Right ventricle myocardium inferior (tissue), 1 donor: ENCODE results near the gene ZBTB47. TPM values are rescaled to one million over a fixed set of nuclear protein-coding genes. Genes with fewer than 3 reads are reported as not detected.

Source experiments
- ATAC-seq: fragments of 200-7000 bp; cut with Tn5 transposase; one replicate; pipeline ENCODE4 v1.9.1; 2020; ENCODE audit warnings: mild to moderate bottlenecking, moderate library complexity
- DNase-seq: peaks from one replicate; pipeline ENCODE4 v3.0.0; 2021; ENCODE audit errors: missing footprints
- intact Hi-C: fragments of 100-400 bp; cut with DNase I; formaldehyde crosslinking; loops from one replicate; pipeline ENCODE4 v1.11.0; 2022
- total RNA-seq: library from RNA; stranded (reverse); fragmentation: NEBNext Ultra II Directional; extraction: Animal tissue kit (Norgen Biotek cat#: 25700); gene quantifications from one replicate; pipeline ENCODE4 v1.2.1, GENCODE V29; 2021
- donor health status: DM: no; HTN: yes; CAD: no; lungs with severe emphysema.

The ZBTB47 gene
- total RNA-seq, 1 donor from 2014 or later = 80.2 TPM

GRCh38 chr3:42691816-42692666 lies 38.5 kb downstream of the ZBTB47 start:
- intact Hi-C loops = no loop called here
- ATAC-seq (peak; percentile 6), DNase-seq (no peak)

DNA sequence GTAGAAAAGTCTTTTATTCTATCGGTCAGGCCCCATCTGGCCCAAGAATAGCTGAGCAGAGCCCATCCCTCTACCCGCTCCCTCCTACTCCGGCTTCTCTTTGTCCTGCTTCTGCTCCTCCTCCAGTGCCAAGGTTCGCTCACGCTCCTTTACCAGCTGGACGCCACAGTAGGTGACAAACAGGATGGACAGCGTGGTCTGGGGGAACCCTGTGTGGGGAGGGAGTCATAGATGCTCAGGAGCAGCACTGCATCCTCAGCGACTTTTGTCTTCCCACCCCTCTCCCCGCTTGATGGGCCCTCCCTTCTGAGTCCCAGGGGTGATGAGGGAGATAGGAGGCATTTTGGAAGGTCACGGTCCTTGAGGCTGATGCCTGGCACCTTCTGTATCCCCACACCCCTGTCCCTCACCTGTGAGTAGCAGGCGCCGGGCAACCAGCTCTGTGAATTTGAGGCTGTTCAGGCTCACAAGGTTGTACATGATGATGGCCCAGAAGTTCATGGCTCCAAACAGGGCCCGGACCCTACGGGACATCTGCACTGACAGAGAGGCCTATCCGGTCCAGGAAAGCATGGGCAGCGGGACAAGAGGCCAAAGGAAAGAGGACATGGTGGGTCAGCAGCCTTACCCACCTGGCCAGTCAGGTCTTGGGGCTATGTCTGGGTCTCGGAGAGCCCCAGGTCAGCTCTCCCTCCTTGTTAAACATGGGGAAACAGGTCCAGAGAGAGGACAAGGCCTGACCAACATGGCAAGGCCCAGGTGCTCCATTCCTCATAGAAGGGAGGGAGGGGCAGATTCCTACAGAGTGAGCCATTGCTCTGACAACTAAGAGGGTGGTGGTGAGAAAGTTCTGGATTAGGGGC lies 39.4 kb downstream of the ZBTB47 start:
- DNase-seq (no peak), ATAC-seq (peak; percentile 6)
- intact Hi-C loops = no loop called here

- DNase-seq = no peak
- ATAC-seq = no peak
- intact Hi-C loops = no loop called here
These were observed 40.0 kb downstream of the ZBTB47 start for GRCh38 chr3:42693530-42693930.

DNA sequence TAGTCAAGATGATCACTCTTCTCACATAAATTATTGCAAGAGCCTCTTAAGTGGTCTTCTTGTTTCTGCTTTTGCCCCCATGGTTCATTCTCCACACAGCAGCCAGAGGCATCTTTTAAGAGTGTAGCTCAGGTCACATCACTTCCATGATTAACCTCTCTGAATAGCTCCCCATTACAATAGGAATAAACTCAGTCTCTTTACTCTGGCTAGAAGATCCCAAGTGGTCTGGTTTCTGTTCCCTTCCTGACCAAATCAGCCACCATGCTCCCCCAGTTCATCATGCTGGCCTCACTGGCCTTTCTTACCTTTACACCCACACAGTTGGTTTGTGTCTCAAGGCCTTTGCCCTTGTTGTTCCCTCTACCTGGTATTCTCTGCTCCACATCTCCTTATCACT lies 40.9 kb downstream of the ZBTB47 start:
- intact Hi-C loops = no loop called here
- DNase-seq = no peak
- ATAC-seq = no peak

- ATAC-seq (no peak), DNase-seq (no peak)
- intact Hi-C loops = no loop called here
These were observed 43.1 kb downstream of the ZBTB47 start for GRCh38 chr3:42696356-42697288.

- ATAC-seq = no peak
- DNase-seq = no peak
- intact Hi-C loops = no loop called here
These were observed 44.0 kb downstream of the ZBTB47 start for GRCh38 chr3:42697289-42698051.

DNA sequence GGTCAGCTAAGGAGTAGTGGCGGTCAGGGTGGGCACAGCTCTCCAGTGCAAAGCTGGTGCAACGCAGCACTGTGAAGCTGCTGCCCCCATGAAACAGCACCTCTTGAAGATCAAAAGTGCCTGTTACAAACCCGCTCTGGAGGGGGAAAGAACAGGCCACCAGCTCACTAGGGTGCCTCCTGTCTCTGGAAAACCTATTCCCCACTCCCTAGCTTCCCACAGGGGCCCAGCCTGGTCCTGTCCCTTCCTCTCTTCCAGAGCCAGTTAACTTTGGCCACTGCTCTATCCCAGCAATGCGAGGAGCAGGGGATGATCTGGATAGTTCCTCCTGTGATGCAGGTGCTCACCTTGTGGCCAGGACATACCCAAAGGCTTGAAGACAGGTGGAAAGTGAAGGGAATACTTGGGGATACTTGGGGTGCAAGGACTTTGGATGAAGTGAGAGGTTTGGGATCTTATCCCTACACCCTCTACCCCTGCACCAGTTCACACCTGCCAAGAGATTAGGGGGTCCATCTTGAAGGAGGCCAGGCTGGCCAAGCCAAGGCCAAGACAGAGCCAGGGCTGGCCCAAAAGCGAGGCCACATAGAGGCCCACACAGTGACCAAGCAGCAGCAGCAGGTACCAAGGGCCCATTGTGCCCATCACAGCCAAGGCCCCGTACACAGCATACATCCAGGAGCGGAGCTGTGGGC lies 44.9 kb downstream of the ZBTB47 start:
- DNase-seq (no peak), ATAC-seq (no peak)
- intact Hi-C loops = no loop called here

- ATAC-seq = no peak
- intact Hi-C loops = no loop called here
- no peak for DNase-seq
These were observed 45.4 kb downstream of the ZBTB47 start for GRCh38 chr3:42698911-42699230.

DNA sequence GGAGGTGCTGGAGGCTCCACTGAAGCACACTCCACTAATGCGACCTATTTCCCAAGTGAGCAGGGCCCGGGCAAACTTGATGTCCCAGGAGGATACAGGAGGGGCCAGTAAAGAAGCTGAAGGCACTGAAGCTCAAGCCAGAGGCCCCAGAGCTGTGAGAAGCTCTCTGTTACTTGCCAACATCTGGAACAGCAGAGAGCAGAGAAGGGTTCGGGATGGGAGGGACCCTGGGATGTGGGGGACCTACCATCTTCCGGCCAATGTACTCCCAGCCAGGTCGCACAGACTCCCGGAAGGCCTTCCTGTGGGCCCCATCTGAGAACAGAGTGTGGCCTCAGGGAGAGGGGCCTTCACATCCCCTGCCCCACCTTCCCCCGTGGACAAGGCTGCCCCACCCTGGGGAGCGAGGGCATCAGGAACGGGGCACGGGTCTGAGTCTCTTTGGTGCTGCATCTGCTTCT lies 46.0 kb downstream of the ZBTB47 start:
- intact Hi-C loops = no loop called here
- ATAC-seq = no peak
- DNase-seq = no peak

- ATAC-seq = no peak
- no peak for DNase-seq
- intact Hi-C loops = loop anchor here (1.0 kb wide), 3 partner anchors 16 to 47 kb away; partner anchors contain the start of gene ZBTB47
These were observed 47.1 kb downstream of the ZBTB47 start for GRCh38 chr3:42700366-42701288.

- ATAC-seq (peak; percentile 75), DNase-seq (peak; percentile 87)
- intact Hi-C loops = loop anchor here (1.0 kb wide), 4 partner anchors 17 to 48 kb away; partner anchors contain the start of gene ZBTB47
These were observed 48.0 kb downstream of the ZBTB47 start for GRCh38 chr3:42701371-42702065.

DNA sequence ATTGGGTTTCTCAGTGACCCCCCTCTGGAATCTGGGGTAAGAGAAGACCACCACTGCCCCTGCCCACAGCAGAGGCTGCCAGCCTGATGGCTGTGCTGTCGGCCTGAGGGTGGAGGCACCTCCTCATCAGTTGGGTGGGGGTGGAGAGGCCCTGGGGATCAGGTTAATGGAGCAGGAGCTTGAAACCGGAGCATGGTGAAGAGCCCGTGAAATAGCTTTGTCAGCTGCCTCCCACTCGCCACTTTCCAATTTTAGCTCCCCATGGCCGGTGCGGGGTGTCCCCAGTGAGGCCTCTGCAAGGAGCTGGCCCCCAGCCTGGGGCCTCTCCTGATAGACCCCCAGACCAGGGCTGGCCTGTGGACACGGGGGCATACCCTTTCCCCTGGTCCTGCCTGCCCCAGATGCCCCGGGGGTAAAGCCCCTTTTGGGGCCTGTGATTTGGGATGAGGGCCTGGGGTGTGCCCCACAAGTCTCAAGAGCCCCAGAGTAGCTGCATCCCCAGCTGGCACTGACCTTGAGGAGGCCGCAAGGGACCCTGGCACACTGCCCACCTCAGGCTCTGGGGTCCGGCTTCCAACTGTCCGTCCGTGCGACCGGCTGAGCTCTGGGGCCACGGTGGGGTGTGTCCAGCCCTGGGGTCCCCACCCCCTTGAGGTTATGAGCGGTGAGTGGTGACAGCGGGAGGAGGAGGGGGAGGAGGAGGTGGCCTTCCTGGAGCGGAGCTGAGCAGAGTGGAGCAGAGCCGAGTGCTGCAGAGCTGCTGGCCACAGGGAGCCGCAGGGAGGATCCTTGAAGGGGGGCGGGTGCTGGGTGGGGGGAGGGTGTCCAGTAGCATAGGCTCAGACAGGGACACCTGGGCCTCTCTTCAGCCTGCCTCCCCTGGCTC lies 48.8 kb downstream of the ZBTB47 start, which contains the start of gene HHATL:
HHATL (minus strand) TSS at position 733 of the 886 bp plus-strand sequence. CDS start 1,972 bp downstream, outside the sequence.
- no peak for DNase-seq
- peak; percentile 82 for ATAC-seq
- intact Hi-C loops = loop anchor here (1.0 kb wide), 1 partner anchor 42 kb away; no protein-coding TSS in a partner anchor

DNA sequence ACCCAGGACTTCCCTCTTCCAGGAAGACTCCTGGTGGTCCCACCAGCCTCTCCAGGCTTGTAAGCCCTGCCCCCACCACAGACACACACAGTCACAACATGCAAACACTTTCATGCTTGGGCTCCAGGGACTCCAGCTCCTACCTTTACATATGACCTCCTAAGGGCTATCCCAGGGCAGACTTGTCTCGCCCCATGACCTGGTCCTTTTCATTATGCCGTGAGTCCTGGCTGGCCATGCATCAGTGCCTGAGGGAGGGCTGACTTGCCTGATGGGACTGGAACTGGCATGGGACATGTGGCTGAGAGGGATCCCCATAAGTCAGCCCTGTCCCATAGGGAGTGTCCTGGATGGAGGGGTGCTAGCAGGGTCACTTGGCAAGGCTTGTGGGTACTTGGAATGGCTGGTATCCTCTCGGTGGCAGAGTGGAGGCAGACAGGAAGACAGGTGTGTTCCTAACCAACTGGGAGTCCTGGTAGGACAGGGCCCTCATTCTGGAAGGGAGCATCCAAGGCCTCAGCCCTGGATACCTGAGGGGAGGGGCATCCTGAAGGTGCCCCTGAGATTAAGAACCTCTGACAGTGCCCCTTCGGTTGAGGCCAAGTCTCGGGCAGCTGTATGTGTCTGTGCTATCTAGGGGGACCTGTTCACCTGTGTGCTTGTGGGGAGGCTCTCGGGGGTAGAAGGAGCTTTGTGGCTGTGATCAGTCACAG lies 49.6 kb downstream of the ZBTB47 start:
- ATAC-seq (no peak), DNase-seq (no peak)
- intact Hi-C loops = loop anchor here (1.0 kb wide), 1 partner anchor 41 kb away; no protein-coding TSS in a partner anchor

- intact Hi-C loops = no loop called here
- DNase-seq (no peak), ATAC-seq (no peak)
These were observed 50.2 kb downstream of the ZBTB47 start for GRCh38 chr3:42703695-42704025.
